Limb (tissue), 2 donors: ENCODE results near the gene CBX8.

Source experiments
- DNase-seq, 2 donors: peaks; one replicate each; pipeline ENCODE4 v3.0.0-alpha.2; 2016; ENCODE audit errors: extremely low spot score in 2 of 2

CBX8 gene

DNA sequence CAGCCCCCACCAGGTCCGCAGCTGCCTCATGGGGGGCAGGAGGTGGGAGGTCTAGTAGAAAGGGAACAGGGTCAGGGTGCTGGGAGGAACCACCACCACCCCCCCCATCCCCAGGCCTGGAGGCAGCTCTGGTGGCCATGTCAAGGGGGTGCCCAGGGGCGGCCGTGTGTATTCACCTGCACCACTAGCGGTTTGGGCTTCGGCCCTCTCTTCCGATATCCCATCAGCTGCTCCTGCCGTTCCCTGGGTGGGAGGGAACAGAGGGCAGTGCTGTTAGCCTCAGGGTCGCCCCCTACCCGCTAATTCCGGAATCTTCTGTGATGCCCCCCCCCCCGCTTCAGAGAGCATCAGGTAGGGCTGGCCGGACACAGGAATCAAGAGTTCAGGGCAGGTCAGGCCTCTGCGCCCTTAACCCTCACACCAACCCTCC, 38.6 kb upstream of the CBX8 start:
- DNase-seq: peak in 1 of 2 donors; percentile 48

DNA sequence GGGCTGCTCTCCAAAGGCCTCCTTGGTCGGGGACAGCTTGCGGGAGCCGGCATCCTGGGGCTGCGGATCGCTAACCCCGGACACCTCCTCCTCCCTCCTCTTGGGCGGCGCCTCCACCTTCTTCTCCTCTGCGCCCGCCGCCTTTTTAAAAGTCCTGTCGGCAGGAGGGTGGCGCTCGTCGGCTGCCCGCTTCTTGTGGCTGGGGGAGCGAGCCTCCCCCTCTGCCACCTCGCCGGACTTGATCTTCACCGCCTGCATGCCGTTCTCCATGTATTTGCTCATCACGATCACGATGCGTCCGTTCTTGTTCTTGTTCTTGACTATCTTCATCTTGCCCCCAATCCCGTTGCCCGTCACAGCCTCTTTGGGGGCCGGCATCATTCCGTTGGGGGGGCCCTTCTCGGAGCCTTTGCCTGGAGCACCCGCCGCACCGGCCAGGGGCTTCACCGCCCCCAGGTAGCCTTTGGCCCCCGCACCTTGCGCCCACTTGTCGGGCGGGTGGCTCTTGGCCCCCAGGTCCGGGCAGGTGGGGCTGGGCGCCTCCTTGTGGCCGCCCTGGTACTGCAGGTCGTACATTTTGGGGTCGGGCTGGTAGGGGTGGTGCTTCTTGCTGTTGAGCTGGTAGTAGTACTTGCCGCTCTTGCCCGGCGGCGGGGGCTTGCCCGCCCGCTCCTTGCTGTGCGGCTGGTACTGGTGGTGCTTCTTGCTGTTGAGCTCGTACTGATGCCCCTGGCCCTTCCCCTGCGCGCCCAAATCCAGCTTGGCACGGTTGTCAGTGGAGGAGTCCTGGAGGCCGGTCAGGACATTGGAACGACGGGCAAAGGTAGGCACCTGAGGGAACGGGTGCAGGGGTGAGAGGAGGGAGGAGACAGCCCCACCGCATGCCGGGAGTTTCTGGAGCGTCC, 37.9 kb upstream of the CBX8 start:
- peak in 1 of 2 donors; percentile 71 for DNase-seq

DNA sequence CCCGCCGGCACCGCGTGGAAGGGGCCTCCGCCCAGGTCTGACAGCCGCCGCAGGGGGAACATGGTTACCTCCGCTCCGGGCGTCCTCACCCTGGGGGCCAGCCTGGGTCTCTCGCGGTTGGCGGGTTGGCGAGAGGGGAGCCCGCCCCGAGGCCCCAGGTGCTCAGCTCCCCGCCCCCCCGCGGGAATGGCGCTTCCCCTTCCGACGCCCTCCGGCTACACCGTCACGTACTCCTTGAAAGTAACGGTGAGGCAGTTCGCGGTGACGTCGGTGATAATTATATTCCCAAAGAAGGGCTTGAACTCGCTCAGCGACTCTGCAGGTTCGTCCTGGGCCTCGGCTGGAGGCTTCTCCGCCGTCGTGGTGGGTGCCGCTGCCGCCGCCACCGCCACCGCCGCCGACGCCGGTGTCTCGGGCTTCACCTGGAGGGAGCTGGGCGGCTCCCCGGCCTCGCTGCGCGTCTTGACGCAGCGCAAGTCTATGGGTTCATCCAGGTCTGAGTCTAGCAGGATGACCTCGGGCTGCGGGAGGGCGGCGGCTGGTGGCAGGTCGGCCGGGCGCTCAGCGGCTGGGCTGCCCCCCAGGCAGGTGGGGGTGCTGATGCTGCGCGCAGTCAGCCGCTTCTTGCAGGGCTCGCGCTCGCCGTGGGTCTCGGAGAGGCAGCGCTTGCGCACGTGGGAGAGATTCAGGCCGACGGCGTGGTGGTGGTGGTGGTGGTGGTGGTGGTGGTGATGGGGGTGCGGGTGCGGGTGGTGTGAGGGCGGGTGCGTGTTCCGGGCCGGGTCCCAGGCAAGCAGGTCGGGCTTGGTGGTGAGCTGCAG, 37.1 kb upstream of the CBX8 start:
- DNase-seq: no peak

DNA sequence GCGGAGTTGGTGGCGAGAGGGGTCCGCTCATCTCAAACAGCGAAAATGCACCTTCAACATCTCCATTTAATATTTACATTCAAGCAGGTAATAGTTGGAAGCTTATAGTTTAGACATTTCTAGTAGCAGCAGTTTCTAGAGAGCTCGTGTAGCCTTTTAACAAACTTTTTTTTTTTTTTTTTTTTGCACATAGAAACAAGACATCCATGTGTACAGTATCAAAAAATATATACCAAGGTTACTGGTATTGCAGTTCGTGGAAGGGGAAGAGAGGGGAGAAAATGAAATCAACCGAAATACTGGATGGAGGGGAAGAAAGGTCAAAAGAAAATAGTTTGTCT, 36.2 kb upstream of the CBX8 start:
- no peak for DNase-seq

DNA sequence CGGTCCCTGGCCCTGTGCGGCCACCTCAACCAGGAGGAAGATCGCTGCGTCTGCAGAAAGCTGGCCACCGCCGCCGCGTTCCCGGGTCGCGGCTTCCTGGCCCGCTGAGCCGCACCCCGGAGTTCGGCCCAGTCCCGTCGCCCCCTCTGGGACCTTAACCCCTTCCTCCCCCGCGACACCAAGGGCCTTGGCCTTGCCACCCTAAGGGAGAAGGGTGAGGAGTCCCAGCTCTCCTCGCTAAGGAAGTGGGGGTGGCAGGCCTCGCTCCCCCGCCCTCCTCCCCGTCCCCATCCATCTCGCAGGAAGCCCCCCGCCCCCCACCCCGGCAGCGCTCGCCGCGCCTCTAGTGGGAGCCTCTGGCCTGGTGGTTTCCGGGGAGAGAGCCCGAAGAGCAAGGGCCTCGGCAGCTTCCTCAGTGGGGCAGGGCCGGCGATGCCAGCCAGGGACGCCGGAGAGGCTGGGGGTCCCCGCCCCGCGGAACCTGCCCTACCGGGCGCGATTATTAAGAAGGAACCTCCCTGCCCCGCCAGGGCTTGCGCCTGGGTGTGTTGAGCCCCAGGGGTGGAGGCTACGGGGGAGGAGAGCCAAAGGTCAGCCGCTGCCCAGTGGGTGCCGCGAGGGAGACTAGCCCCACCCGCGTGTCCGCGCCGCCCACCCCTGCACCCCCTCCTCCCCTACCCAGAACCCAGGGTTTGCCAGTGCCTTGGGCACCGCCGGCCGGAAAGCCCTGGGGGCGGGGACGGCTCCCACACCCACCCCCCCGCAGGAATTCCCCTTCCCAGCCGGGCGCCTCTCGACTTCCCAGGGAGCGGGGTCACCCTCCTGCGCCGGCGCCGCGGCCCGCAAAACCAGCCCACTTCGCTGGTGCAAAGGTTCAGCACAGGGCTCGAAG, 35.6 kb upstream of the CBX8 start:
- peak in 1 of 2 donors; percentile 63 for DNase-seq

DNA sequence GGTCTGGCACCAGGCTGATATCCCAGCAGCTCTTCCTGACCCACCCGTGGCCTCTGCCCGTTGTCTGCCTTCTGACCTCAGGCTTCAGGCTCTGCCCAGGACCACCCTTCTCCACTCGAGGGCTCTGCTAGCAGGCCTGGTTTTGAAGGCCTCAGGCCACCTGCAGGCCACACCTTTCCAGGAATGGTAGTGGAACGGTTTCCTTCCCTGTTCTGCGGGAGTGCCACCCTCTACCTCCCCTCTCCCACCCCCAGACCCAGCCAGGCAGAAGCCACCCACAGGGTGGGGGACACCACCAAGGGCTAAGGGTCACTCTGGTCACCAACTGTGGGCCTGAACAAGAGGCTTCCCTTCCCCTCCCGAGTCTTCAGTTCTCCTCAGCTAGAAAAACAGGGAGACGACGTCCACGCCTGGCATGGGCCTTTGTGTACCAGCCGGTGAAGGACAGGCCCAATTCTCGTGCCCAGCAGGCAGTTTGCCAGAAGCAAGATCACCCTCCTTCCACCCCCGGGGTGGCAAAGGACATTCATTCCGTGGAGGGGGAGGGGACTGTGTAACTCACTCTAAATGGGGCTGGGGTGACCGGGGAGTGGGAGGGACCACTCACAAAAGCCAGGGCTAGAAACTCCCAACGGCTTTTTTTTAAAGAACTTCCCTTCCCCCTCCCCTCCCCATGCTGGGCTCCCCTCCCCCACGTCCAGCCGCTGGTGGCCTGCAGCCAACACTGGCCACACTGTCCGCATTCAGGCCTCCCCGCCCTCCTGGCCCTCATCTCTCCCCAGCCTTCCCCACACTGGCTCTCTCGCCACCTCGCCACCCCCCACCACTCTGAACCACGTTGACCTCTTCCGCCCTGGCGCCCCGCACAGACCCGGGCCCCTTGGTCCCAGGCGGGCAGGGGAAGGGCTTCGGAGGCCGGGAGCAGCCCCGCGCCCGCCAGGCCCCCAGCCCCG, 34.7 kb upstream of the CBX8 start:
- peak in 1 of 2 donors; percentile 78 for DNase-seq

DNA sequence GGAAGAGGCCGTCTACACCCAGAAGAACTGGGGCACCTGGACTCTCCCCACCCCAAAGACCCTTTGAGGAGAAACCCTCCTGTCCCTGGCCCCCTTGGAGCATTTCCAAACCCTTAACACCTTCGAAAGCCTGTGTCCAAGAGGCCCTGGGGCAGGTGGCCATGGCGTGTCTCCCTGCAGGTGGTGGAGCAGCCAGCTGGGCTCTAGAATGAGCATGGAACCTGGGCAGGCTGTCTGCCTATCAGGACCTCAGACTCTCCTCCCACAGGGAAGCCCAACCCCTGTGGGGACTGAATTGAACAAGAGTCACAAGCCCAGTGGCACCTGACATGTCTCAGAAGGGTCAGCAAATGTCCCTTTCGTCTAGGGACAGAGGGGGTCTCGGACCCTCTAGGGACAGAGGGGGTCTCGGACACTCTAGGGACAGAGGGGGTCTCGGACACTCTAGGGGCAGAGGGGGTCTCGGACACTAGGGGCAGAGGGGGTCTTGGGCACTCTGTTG, 33.9 kb upstream of the CBX8 start:
- no peak for DNase-seq

DNA sequence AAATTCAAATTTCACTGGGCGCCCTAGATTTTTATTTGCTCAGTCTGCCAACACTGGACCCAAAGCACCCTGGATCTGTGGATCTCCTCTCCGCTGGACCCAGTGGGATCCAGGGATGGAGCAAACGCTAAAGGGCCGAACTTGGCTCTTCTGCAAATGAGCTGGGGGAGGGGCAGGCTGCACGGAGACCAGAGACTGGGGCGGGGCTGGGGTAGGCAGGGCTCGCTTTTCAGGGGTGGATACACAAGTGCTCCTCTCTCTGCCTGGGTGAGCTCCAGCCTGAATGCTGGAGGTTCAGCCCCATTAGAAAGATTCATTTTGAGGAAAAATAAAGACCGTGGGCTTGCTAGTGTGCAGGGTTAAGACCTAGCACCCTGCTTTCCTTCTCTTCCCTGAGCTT, 33.4 kb upstream of the CBX8 start:
- DNase-seq: no peak

DNA sequence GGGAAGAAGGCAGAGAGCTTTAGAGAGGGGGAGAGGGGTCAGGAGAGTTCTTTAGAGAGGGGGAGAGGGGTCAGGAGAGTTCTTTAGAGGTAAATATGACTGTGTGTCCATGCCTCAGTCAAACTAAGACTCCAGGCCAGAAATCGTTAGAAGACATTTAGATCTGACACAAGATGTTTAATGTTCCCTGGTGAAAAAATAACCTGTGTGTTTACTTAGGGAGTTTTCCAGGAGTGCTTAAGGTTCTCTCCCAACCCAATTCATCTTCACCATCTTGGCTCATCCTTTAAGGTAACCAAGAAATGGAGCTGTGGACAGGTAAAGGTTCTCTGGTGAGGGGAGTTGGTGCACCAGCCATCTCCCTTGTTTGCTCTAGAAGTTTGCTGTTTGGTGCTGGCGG, 32.6 kb upstream of the CBX8 start:
- no peak for DNase-seq

DNA sequence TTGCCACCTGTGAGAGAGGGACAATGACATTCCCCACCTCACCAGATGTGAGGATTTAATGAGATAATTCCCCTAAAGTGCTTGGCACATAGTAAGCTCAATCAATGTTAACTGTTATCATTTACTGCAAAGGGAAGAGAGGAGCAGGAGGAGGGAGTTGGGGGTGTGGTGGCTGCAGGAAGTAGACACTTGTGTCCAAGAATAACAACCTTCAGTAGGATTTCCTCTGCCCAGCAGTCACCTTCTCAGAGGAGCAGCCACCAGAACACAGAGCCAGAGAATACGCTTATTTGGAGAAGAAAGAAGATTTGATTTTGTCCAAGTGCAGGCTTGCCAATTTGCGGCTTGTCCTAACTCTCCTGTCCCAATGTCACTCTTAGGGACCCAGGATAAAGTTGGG, 32.1 kb upstream of the CBX8 start:
- no peak for DNase-seq

DNA sequence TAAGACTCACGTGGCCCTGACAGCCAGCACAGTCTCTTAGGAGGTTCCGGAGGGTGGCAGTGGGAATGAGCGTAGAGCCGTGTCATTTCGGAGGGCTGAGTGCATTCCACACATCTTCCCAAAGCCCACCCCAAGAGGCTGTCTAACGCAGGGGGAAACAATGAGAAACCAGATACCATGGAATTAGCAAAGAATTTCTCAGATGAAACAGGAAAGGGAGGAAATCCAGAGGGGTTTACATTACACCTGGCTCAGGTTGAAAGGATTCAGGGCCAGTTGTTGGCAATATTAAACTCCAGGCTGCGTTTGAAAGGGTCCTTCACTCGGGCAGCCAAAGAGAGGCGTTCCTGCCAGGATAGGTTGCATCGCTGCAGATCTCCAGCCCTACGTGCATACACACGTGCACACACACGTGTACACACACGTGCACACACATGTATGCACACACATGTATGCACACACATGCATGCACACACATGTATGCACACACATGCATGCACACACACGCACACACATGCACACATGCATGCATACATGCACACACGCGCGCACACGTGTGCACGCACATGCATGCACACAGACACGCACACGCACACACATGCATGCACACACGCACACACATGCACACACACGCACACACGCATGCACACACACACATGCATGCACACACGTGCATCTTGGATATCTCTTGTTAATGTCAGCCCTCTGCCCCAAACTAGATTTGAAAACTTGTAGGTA, 30.1 kb upstream of the CBX8 start:
- DNase-seq: no peak

DNA sequence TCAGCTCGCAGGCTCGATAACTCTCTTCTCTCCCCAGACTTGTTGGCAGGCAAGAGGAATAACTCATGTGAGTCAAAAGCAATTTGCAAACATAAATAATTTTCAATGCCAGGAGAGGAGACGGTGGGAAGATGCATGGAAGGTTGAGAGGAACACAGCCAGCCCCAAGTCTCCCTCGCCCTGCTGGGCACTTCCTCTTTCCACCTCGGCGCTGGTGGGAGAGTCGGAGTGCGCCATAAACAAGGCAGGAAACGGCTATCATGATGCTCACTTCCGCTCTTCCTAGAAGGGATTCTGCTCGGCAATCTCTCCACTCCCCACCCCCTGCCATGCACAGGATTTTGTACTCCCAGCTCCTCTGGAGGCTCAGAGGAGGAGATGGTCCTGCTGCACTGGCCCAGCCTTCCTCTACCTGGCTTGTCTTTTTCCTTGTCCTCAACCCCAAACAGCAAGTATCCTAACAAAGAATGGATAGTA, 29.4 kb upstream of the CBX8 start:
- DNase-seq: no peak

DNA sequence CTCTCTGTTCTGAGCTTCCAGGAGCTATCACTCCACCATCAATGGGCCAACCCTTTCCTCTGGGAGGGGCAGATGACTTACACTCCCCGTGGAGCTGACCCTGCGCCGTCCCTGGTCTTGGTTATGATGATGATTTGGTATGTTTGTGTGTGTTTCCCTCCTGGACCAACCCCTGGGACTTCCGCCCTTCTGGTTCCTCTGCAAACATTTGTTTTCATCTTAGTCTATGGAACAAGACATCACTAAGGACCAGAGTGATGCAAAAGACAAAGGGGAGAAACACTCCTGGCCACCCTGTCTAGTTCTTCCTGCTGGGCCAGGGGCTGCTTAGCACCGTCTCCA, 28.7 kb upstream of the CBX8 start:
- no peak for DNase-seq

DNA sequence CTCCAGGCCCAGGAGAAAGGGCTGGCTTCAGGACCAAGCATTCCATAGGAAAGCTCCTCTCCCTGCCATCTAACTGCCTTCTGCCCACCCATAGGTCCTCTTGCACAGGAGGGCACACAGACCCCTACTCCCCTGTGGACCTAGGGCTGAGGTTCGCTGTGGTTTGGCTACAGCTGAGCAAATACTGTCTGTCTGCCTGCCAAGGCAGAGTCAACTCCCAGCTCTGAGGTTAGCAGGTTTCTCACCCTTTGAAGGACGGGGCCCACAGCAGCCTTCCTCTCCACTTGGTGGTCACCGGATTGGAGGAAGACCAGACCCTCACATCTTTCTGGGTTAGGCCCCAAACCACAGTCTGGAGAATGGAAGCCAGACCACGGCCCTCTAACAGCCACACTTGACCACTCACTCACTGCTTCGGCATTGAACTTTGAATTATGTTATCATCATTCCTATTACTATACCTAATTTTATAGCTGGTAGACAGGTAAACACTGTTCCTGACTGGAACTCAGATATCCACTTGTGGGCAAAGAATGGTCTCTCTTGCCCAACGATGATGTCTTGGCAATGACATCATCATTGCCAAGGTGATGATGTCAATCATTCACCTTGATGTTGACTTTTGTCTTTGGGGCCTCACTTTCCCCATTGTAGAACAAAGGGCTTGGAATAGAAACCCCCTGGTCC, 28.2 kb upstream of the CBX8 start:
- DNase-seq: no peak

DNA sequence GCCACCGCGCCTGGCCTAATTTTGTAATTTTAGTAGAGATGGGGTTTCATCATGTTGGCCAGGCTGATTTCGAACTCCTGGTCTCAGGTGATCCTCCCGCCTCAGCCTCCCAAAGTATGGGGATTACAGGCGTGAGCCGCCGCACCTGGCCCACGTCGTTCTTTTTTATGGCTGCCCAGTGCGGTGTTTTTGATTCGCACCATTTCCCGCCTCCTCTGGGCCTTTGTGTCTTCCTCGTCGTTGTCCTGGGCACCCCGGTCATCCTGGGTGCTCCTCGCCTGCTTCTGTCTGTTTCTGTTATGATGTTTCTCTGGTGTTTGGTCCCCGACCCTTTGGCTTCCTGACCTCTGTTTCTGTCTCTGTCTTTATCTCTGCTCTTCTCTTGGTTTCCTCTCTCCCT, 27.4 kb upstream of the CBX8 start:
- no peak for DNase-seq

DNA sequence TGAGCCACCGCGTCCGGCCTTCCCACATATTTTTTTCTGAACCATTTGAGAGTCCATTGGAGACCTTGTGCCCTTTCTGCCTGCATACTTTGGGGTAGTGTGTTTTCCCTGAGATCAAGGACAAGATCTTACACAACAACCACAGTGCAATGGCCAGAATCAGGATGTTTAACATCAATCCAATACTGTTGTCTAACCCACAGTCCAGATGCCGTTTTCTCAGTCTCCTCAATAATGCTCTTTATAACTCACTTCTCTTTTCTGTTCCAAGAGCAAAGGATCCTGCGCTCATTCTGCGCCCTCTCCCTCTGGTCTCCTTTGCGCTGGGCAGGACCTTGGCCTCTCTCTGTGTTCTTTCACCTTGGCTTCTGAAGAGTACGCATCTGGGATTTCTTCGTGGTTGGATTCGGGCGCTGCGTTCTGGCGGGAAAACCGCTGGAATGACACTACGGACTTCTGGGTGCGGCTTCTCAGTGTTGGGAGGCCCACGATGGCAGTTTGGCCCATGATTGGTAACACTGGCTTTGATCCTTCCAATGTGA, 25.8 kb upstream of the CBX8 start:
- no peak for DNase-seq

DNA sequence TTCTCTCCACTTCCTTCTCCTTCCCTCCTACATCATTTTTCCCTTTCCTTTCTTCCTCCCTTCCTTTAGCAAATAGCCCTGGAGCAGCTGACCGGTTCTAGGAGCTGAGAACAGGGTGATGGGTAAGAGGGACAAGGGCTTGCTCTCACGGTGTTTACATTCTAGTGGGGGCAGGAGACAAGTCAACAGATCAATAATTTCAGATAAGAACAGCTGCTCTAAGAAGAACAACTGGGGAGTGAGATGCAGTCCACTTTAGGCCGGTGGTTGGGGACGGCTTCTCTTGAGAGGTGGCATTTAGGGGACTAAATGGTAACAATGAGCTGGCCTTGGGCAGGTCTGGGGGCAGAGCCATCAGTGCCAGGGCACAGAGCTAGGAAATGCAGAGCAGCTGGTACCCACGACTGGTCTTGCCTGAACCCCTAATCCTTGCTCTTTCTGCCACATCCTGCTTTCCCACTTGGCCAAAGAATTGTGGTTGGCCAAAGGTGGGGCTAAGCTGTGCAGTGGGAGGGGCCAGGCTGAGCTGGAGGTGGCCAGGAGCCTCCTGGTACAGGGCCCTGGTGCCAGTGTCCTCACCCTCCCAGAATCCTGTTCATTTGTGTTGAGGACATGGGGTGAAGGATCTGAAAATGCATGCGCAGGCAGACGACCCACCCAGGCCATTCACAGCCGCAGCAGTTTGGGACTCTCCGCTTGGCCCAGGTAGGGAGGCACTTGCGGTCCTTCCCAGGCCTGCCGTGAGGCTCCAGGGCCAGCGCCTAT, 24.6 kb upstream of the CBX8 start:
- no peak for DNase-seq

DNA sequence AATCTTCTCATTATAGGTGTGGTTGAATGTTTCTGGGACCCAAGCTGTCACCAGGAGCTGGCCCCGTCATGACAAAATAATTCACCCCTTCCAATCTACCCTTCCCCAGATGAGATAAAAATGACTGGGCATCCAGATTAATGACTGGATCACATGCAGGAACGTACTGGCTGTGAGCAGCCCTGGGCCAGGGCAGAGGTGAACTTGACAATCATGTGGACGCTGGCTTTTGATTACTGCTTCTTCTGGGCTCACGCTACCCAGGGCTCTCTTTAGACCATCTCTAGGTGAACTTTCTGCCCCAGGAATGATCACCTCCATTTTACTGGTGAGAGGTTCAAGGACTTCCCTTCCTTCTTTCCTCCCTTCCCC, 24.1 kb upstream of the CBX8 start:
- DNase-seq: no peak
